GM23338 (cell line): ENCODE results near the gene GDPD4.

Source experiments
- CREB1 ChIP-seq: fragments of 250-450 bp; sonication (Bioruptor Pico); IDR thresholded peaks from 2 replicates; pipeline ENCODE4 v1.5.0; 2020; ENCODE audit warnings: low read depth, mild to moderate bottlenecking, moderate library complexity
- CTCF ChIP-seq, 2 experiments: fragments of 200-600 bp in 1 of 2; sonication (generic) in 1 of 2; conservative IDR thresholded peaks; 2 replicates each; pipeline versions ENCODE4 v1.5.1 to v1.6.1; 2016 to 2017; ENCODE audit warnings: antibody characterized with exemption in 2 of 2, low read depth in 2 of 2, mild to moderate bottlenecking in 2 of 2, moderate library complexity in 1 of 2
- EZH2 ChIP-seq: fragments of 200-600 bp; sonication (generic); IDR thresholded peaks from one replicate; pipeline ENCODE4 v1.8.0; 2017; ENCODE audit warnings: antibody characterized with exemption, mild to moderate bottlenecking, low read depth; ENCODE audit not compliant: unreplicated experiment
- EZH2phosphoT487 ChIP-seq: fragments of 200-600 bp; sonication (generic); IDR thresholded peaks from one replicate; pipeline ENCODE4 v1.8.1; 2018; ENCODE audit warnings: antibody characterized with exemption; ENCODE audit not compliant: unreplicated experiment
- JUNB ChIP-seq: IDR thresholded peaks from one replicate; pipeline ENCODE4 v1.6.1; 2016; ENCODE audit warnings: antibody characterized with exemption; ENCODE audit not compliant: unreplicated experiment
- NANOG ChIP-seq: IDR thresholded peaks from 2 replicates; pipeline ENCODE4 v1.6.1; 2016; ENCODE audit warnings: antibody characterized with exemption, borderline replicate concordance
- POLR2AphosphoS5 ChIP-seq: IDR thresholded peaks from 2 replicates; pipeline ENCODE4 v1.6.1; 2016; ENCODE audit warnings: antibody characterized with exemption, low read depth
- REST ChIP-seq: IDR thresholded peaks from one replicate; pipeline ENCODE4 v1.6.1; 2018; ENCODE audit warnings: antibody characterized with exemption; ENCODE audit not compliant: unreplicated experiment
- STAT1 ChIP-seq: IDR thresholded peaks from one replicate; pipeline ENCODE4 v1.6.1; 2016; ENCODE audit warnings: antibody characterized with exemption; ENCODE audit not compliant: unreplicated experiment
- ZNF114 ChIP-seq: fragments of 250-450 bp; sonication (Bioruptor Pico); IDR thresholded peaks from 2 replicates; pipeline ENCODE4 v1.5.0; 2020; ENCODE audit warnings: mild to moderate bottlenecking, moderate library complexity
- ZNF462 ChIP-seq: fragments of 250-450 bp; sonication (Bioruptor Pico); IDR thresholded peaks from 2 replicates; pipeline ENCODE4 v1.5.0; 2020; ENCODE audit warnings: mild to moderate bottlenecking, moderate library complexity

- 0 out of 2 replicates have a peak, but pooled peaks have one; percentile 27 for TF ChIP-seq POLR2AphosphoS5
- TF ChIP-seq ZNF114 (CRISPR knock-in tag): no peak
- no peak for TF ChIP-seq CTCF (conservative IDR thresholded peaks at IDR 0.05; ENCODE audit: low read depth in 2 of 2)
- TF ChIP-seq EZH2: no peak
- TF ChIP-seq JUNB: no peak
- TF ChIP-seq STAT1: no peak
- no peak for TF ChIP-seq REST
- no peak for TF ChIP-seq EZH2phosphoT487
- 0 out of 2 replicates have a peak, but pooled peaks have one; percentile 8 for TF ChIP-seq NANOG
- TF ChIP-seq CREB1 (CRISPR knock-in tag): no peak
- TF ChIP-seq ZNF462 (CRISPR knock-in tag): no peak
Measured at GRCh38 chr11:77175869-77176539, 125.5 kb downstream of the GDPD4 start.
